Measurements from ENCODE around the gene CGB2.

DNA sequence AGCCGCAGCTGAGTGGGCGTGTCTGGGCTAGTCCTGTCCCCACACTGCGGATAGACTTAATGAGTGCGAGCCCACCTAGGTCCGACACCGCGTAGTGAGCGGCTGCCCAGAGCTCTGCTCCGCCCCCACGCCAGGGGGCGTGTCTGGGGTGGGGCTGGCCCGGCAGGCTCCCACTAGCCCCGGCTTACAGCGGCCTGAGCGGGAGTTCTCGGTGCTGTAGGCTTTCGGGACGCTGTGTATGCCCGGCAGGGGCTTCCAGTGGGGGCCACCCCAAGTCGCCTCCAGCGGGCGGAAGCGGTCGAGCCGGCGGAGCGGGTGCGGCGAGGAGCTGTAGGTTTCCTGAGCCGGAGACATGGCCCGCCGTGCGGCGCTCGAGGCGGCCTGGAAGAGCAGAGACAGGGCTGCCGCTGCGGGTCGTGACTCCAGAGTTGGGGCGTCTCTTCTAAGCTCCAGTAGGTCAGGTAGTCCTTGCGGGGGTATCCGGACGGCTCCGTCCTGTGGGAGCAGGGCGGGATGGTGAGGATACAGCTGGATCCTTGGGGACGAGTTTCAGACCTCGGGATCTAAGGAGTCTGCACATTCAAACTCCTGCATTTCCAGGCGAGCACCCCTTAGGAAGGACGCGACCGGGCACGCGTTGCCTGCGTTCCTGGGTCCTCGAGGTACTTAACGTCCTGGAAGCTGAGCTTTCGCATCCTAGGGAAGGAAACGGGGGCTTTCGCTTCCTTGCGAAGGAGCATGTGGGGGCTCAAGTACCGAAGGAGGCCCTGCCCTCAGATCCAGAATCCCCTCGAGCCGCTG lies 24.6 kb downstream of the CGB2 start:
- TF ChIP-seq POLR2A (IDR thresholded peaks at IDR 0.05) (no peak), POLR2AphosphoS5 (IDR thresholded peaks at IDR 0.05) (no peak), EP300 (IDR thresholded peaks at IDR 0.05) (no peak)
- TF ChIP-seq, protein P1, sequence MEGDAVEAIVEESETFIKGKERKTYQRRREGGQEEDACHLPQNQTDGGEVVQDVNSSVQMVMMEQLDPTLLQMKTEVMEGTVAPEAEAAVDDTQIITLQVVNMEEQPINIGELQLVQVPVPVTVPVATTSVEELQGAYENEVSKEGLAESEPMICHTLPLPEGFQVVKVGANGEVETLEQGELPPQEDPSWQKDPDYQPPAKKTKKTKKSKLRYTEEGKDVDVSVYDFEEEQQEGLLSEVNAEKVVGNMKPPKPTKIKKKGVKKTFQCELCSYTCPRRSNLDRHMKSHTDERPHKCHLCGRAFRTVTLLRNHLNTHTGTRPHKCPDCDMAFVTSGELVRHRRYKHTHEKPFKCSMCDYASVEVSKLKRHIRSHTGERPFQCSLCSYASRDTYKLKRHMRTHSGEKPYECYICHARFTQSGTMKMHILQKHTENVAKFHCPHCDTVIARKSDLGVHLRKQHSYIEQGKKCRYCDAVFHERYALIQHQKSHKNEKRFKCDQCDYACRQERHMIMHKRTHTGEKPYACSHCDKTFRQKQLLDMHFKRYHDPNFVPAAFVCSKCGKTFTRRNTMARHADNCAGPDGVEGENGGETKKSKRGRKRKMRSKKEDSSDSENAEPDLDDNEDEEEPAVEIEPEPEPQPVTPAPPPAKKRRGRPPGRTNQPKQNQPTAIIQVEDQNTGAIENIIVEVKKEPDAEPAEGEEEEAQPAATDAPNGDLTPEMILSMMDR (IDR thresholded peaks at IDR 0.05) = peak in 4 of 6 experiments; percentile 34 to 43 (median 36)

Measured in upper lobe of left lung (tissue), 4 donors.